Right atrium auricular region (tissue), 2 donors: Measurements from ENCODE around the gene TTLL10. TPM values are rescaled to one million over a fixed set of nuclear protein-coding genes. Genes with fewer than 3 reads are reported as not detected.

ENCODE experiments used
- DNase-seq: peaks from one replicate; pipeline ENCODE4 v3.0.0-alpha.2; 2019; ENCODE audit warnings: low spot score
- H3K27ac ChIP-seq, 2 donors: fragments of 200-600 bp; sonication (generic); 1 replicate in 1 of 2; 2 replicates in 1 of 2; pipeline ENCODE4 v1.5.1; 2016 to 2019
- H3K27me3 ChIP-seq, 2 donors: fragments of 200-600 bp; sonication (generic); one replicate each; pipeline versions ENCODE4 v1.5.1 to v1.6.0; 2017 to 2019
- H3K36me3 ChIP-seq: fragments of 200-600 bp; sonication (generic); one replicate; pipeline ENCODE4 v1.5.1; 2016
- H3K4me1 ChIP-seq, 2 donors: fragments of 200-600 bp; sonication (generic); one replicate each; pipeline versions ENCODE4 v1.5.1 to v1.6.0; 2017 to 2019
- H3K4me3 ChIP-seq, 2 donors: fragments of 200-600 bp; sonication (generic); 1 replicate in 1 of 2; 2 replicates in 1 of 2; pipeline ENCODE4 v1.5.1; 2017 to 2019; ENCODE audit warnings: mild to moderate bottlenecking in 1 of 2, moderate library complexity in 1 of 2
- H3K9me3 ChIP-seq, 2 donors: fragments of 200-600 bp; sonication (generic); one replicate each; pipeline ENCODE4 v1.5.1; 2019
- CTCF ChIP-seq, 2 donors: fragments of 200-600 bp; sonication (generic); IDR thresholded peaks; one replicate each; pipeline ENCODE4 v1.5.1; 2019; ENCODE audit warnings: antibody characterized with exemption in 2 of 2
- total RNA-seq, 2 donors: library from RNA; depleted of rRNA; stranded (reverse); fragments of >200 nt; gene quantifications; one replicate each; pipeline ENCODE4 v1.1.0, GENCODE V29; 2016

The TTLL10 gene
- total RNA-seq, 2 donors from 2014 or later = not detected

DNA sequence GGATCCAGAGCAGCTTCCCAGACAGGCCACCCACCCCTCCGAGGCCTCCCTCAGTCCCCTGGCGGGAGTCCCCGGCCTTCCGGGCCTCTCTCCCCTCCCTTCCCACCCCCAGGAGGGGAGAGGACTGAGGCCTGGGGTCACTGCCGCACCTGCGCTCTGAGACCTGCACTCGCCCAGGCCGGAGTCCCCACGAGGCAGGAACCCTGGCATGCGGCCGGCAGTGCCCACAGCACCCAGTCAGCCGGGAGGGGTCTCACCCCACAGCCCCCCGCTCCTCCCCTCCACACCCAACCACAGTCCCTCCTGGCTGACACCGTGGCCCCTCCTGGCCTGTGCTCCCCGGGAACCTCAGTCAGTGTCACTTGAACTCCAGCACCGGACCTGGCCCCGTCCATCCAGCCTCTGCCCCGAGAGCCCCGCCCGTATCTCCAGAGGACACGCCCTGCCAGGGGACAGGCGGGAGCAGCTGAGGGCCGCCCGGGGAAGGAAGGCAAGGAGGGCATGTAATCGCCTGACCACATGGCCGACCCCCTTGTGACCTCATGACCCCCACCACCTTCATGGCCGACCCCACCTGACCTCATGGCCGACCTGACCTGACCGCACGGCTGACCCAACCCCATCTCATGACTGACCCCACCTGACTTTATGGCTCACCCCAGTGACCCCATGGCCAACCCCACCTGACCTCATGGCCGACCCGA is 28.7 kb upstream of the TTLL10 start:
- Histone ChIP-seq H3K4me3 (no peak overlapping the region), H3K36me3 (no peaks in the 10 kb centered on the region), H3K27ac (no peak overlapping the region), H3K9me3 (no peaks in the 10 kb centered on the region), H3K4me1 (no peaks in the 10 kb centered on the region), H3K27me3 (no peaks in the 10 kb centered on the region)
- DNase-seq = no peak
- TF ChIP-seq CTCF (IDR thresholded peaks at IDR 0.05) = no peak

GRCh38 chr1:1145547-1145914 is 28.1 kb upstream of the TTLL10 start:
- no peaks in the 10 kb centered on the region for H3K9me3 ChIP-seq
- no peak for DNase-seq
- H3K27ac ChIP-seq = no peak overlapping the region
- H3K36me3 ChIP-seq = no peaks in the 10 kb centered on the region
- no peak for TF ChIP-seq CTCF (IDR thresholded peaks at IDR 0.05)
- H3K4me3 ChIP-seq = no peak overlapping the region
- no peaks in the 10 kb centered on the region for H3K4me1 ChIP-seq
- H3K27me3 ChIP-seq = no peaks in the 10 kb centered on the region

- Histone ChIP-seq H3K9me3 (no peaks in the 10 kb centered on the region), H3K36me3 (no peaks in the 10 kb centered on the region), H3K4me3 (no peak overlapping the region), H3K4me1 (no peaks in the 10 kb centered on the region), H3K27me3 (no peaks in the 10 kb centered on the region), H3K27ac (no peak overlapping the region)
- no peak for TF ChIP-seq CTCF (IDR thresholded peaks at IDR 0.05)
- DNase-seq = no peak
Observed at GRCh38 chr1:1146026-1146425, 27.7 kb upstream of the TTLL10 start.

DNA sequence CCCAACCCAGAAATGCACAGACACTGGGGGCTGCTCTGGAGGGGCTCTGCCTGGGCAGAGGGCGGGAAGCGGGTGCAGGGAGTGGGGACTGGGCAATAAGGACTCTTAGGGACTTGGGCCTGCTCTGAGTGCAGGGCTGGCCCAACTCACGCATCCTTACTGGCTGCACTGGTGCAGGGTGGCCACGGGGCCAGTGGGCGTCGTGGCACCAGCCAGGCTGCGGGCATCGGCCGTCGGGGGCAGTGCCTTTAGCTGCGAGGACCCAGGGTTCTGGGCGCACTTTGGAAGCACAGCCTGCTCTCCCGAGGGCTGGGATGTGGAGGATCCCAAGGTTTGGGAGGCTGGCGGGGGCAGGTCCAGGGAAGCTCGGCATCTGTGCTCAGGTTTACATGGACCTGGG is 27.1 kb upstream of the TTLL10 start:
- no peaks in the 10 kb centered on the region for H3K9me3 ChIP-seq
- no peak overlapping the region for H3K4me3 ChIP-seq
- H3K27me3 ChIP-seq = no peaks in the 10 kb centered on the region
- no peaks in the 10 kb centered on the region for H3K36me3 ChIP-seq
- no peak overlapping the region for H3K27ac ChIP-seq
- no peak for DNase-seq
- H3K4me1 ChIP-seq = no peaks in the 10 kb centered on the region
- no peak for TF ChIP-seq CTCF (IDR thresholded peaks at IDR 0.05)

DNA sequence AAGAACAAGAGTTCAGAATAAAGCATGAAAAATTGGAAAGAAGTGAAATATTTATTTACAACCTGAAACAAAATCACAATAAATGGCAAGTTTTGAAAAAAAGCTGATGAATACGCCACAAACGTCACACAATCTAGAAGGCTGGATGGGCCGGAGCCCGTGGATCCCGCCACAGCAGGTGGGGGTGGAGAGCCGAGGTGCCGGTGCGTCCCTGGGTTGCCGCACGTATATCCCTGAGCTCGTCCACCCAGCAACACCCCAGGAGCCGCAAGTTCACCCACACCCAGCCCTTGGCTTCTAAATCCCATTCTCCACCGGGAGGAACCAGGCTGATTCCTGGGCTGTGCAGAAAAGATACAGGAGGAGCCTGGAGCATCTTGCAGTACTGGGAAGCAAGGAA is 25.6 kb upstream of the TTLL10 start:
- Histone ChIP-seq H3K36me3 (no peaks in the 10 kb centered on the region), H3K9me3 (no peaks in the 10 kb centered on the region), H3K4me3 (no peak overlapping the region), H3K27me3 (no peaks in the 10 kb centered on the region), H3K27ac (no peak overlapping the region), H3K4me1 (no peaks in the 10 kb centered on the region)
- no peak for DNase-seq
- TF ChIP-seq CTCF (IDR thresholded peaks at IDR 0.05) = no peak

GRCh38 chr1:1148569-1148968 is 25.1 kb upstream of the TTLL10 start:
- Histone ChIP-seq H3K4me1 (no peaks in the 10 kb centered on the region), H3K9me3 (no peaks in the 10 kb centered on the region), H3K27me3 (no peaks in the 10 kb centered on the region), H3K27ac (no peak overlapping the region), H3K4me3 (no peak overlapping the region), H3K36me3 (no peaks in the 10 kb centered on the region)
- TF ChIP-seq CTCF (IDR thresholded peaks at IDR 0.05) = no peak
- no peak for DNase-seq
